GM12872 (cell line): ENCODE data around the gene HIBADH.

ENCODE experiments used
- TF ChIP-seq, protein P1 (sequence below): IDR thresholded peaks from 3 replicates; pipeline ENCODE4 v1.5.1; 2011; ENCODE audit warnings: low read depth, mild to moderate bottlenecking, low read length, moderate library complexity; ENCODE audit not compliant: insufficient read depth

The HIBADH gene

DNA sequence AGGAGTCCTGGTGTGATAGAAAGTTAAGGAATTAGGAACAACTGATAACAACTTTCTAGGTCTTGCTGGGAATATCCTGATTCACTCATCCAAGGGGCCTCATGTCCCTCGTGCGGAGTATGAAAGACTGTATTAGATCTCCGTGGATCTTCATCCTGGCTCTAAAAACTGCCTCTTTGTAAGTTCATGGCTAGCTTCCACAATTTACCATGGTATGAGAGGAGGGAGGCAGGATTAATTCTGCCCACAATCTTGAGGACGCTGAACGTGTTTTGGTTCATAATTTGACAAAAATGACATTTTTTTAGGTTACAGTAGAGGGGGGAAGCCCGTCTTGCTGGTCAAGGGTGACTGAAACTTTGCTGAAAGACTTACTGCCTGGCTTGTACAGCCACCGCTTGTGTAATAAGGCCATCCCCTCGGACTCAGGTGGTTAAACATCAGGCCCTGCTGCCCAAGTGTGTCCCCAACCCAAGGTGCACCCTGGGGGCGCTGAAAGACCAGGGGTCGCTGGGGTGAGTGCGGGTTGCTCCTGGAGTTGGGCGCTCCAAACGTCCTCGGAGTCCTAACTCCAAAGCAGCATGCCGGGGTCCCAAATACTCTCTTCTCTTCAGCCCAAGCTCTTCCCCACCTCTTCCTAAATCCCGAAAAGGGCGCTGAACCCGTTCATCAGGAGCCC, 733 bp downstream of the HIBADH start:
- TF ChIP-seq, protein P1, sequence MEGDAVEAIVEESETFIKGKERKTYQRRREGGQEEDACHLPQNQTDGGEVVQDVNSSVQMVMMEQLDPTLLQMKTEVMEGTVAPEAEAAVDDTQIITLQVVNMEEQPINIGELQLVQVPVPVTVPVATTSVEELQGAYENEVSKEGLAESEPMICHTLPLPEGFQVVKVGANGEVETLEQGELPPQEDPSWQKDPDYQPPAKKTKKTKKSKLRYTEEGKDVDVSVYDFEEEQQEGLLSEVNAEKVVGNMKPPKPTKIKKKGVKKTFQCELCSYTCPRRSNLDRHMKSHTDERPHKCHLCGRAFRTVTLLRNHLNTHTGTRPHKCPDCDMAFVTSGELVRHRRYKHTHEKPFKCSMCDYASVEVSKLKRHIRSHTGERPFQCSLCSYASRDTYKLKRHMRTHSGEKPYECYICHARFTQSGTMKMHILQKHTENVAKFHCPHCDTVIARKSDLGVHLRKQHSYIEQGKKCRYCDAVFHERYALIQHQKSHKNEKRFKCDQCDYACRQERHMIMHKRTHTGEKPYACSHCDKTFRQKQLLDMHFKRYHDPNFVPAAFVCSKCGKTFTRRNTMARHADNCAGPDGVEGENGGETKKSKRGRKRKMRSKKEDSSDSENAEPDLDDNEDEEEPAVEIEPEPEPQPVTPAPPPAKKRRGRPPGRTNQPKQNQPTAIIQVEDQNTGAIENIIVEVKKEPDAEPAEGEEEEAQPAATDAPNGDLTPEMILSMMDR, result no peak

DNA sequence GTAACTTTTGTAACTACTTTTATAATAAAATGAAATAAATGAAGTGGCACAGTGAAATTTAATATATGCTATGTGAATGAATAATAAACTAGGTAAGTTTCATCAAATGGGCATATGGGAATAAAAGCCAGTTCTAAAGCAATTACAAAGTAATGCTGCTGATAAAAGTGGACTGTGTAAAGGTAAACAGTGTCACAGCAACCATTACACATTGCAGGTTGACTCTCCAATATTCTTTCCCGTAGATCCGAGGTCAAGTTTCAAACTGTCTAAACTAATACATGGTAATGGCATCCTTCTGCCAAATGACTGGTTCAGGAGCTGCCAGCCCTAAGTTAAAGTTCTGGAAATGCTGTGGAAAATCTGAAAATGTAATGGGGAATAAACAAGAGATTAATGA, 6.0 kb downstream of the HIBADH start:
- TF ChIP-seq, protein P1, result no peak

DNA sequence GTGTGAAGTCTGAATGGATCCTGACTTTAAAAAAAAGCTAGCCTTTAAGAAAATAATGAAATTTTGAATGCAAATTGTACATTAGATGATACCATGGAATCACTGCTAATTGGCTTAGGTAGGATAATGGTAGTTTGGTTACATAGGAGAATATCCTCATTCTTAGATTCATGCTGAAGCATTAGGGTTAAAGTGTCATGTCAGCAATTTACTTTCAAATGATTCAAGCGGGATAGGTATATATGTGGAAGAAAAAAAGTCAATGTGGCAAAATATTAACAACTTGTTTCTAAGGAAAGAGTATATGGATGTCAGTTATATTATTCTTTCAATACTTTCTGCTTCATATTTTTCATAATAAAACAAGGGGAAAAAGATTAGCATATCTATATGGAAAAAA, 7.5 kb downstream of the HIBADH start:
- TF ChIP-seq, protein P1, result no peak

DNA sequence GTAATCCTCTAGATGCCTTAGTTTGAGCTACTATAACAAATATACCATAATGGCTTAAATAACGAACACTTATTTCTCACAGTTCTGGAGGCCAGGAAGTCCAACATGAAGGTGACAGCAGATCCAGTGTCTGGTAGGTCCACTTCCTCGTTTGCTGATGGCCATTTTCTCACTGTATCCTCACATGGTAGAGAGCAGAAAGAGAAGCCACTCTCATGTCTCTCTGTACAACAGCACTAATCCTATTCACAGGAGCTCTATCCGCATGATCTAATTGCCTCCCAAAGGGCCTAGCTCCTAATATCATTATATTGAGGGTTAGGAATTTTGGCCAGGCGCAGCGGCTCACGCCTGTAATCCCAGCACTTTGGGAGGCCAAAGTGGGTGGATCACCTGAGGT, 10.2 kb downstream of the HIBADH start:
- TF ChIP-seq, protein P1, result no peak

DNA sequence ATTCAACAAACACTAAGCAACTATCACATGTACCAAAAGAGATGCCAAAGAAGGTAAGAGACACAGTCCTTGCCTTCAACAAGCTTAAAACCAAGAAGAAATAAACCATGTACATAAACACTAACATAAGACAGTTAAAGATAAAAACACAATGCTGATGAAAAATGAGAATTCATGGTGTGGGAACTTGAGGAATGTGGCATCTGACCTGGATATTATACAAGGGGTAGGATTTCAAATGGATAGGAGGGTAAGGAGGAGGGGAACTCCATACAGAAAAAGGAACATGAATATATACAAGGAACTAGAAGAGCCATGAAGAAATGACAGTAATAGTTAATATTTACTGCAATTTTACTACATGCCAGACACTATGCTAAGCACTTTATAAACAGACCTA, 11.0 kb downstream of the HIBADH start:
- TF ChIP-seq, protein P1, result no peak

DNA sequence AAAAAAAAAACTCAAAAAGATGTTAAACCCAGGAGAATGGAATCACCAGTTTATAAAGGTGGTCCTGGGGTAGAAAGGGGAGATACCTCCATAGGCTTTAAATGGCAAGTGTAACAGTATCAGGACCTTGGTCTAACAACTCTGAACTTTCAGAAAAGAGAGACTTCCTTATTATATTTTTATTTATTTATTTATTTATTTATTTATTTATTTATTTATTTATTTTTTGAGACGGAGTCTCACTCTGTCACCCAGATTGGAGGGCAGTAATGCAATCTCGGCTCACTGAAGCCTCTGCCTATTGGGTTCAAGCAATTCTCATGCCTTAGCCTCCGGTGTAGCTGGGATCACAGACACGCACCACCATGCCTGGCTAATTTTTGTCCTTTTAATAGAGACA, 12.4 kb downstream of the HIBADH start:
- TF ChIP-seq, protein P1, result no peak

DNA sequence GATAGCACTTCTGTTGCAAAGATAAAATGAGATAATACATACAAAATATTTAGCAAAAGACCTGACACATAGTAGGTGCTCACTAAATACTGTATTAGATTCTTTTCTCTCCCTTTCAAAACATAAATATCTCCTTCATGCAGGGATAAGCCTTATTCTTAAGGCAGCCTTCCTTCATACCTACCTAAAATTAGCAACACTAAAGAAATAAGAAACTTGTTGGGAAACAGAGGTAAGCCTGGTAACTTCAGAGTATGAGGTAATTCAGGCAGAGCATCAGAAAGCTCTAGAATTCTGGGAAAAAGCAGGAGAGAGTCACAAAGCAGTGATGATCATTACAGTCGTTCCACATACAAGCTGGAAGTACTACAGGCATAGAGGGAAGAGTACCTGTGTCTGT, 15.2 kb downstream of the HIBADH start:
- TF ChIP-seq, protein P1, result no peak
